Loucy (cell line): Measurements from ENCODE around the gene PRKCE.

ENCODE experiments used
- H2AFZ ChIP-seq: fragments of 200-600 bp; sonication (generic); 2 replicates; pipeline ENCODE4 v1.6.0; 2016; ENCODE audit warnings: antibody characterized with exemption, mild to moderate bottlenecking, low read length, moderate library complexity
- H3F3A ChIP-seq: fragments of 200-600 bp; 2 replicates; pipeline ENCODE4 v1.6.0; 2016; ENCODE audit warnings: antibody characterized with exemption, low read depth, mild to moderate bottlenecking
- H3K27me3 ChIP-seq: fragments of 200-600 bp; sonication (generic); 2 replicates; pipeline ENCODE4 v1.6.1; 2014; ENCODE audit warnings: low read length, mild to moderate bottlenecking; ENCODE audit not compliant: insufficient read depth, poor library complexity, severe bottlenecking
- H3K36me3 ChIP-seq: fragments of 200-600 bp; sonication (generic); 2 replicates; pipeline ENCODE4 v1.6.1; 2016; ENCODE audit warnings: low read length; ENCODE audit not compliant: insufficient read depth
- H3K4me1 ChIP-seq: fragments of 200-600 bp; sonication (generic); 2 replicates; pipeline ENCODE4 v1.5.1; 2014; ENCODE audit warnings: low read length, mild to moderate bottlenecking; ENCODE audit not compliant: insufficient read depth, poor library complexity, severe bottlenecking
- H3K4me2 ChIP-seq: fragments of 200-600 bp; sonication (generic); 2 replicates; pipeline ENCODE4 v1.6.0; 2014; ENCODE audit warnings: antibody characterized with exemption, low read length, low read depth, mild to moderate bottlenecking; ENCODE audit not compliant: poor library complexity, severe bottlenecking
- H3K4me3 ChIP-seq: fragments of 200-600 bp; sonication (generic); 2 replicates; pipeline ENCODE4 v1.5.1; 2014; ENCODE audit warnings: low read length, mild to moderate bottlenecking, mixed read lengths; ENCODE audit not compliant: poor library complexity, severe bottlenecking
- H3K79me2 ChIP-seq: fragments of 200-600 bp; sonication (generic); 2 replicates; pipeline ENCODE4 v1.6.1; 2014; ENCODE audit warnings: low read length; ENCODE audit not compliant: insufficient read depth
- H3K9ac ChIP-seq: fragments of 200-600 bp; sonication (generic); 2 replicates; pipeline ENCODE4 v1.6.0; 2014; ENCODE audit warnings: mild to moderate bottlenecking, low read depth, low read length, moderate library complexity; ENCODE audit not compliant: poor library complexity, severe bottlenecking
- H3K9me2 ChIP-seq: fragments of 200-600 bp; sonication (generic); replicated peaks from 2 replicates; pipeline ENCODE4 v1.6.1; 2016; ENCODE audit warnings: low read depth, low read length, mixed read lengths
- H3K9me3 ChIP-seq: fragments of 200-600 bp; sonication (generic); 2 replicates; pipeline ENCODE4 v1.6.1; 2014; ENCODE audit warnings: mild to moderate bottlenecking, antibody characterized with exemption, low read length, low read depth; ENCODE audit not compliant: insufficient read depth
- H4K20me1 ChIP-seq: fragments of 200-600 bp; sonication (generic); 2 replicates; pipeline ENCODE4 v1.6.0; 2014; ENCODE audit warnings: antibody characterized with exemption, low read length, mild to moderate bottlenecking; ENCODE audit not compliant: insufficient read depth, poor library complexity, severe bottlenecking
- EZH2phosphoT487 ChIP-seq: fragments of 200-600 bp; IDR thresholded peaks from 2 replicates; pipeline ENCODE4 v1.6.1; 2018; ENCODE audit warnings: antibody characterized with exemption, mild to moderate bottlenecking, moderate library complexity, borderline replicate concordance
- TF ChIP-seq, protein P1 (sequence below): fragments of 200-600 bp; sonication (generic); conservative IDR thresholded peaks from 2 replicates; pipeline ENCODE4 v1.5.1; 2014; ENCODE audit warnings: mild to moderate bottlenecking, antibody characterized with exemption, low read length

The PRKCE gene

DNA sequence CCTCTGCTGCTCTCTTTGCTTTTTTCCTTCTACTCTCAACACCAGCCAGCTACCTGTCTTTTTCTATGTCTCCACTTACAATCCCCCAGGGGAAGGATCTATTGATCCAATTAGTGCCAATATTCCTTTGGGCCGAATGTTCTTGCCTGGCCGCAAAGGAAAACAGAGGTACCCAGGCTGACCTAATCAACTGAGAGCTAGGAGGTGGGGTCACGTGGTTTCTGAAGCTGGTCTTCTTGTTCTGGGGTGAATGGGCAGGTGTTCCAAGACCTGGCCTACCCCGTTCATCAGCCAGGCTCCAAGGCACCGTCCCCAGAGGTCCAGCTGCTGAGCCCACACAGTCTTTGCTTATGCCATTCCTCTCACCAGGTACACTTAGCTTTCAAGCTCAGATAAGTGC, 580.2 kb downstream of the PRKCE start:
- Histone ChIP-seq H3K9me3 (no peaks in the 10 kb centered on the region), H3K4me1 (peaks cover 27% of the 10 kb centered on the region), H3K79me2 (no peaks in the 10 kb centered on the region), H3K36me3 (no peaks in the 10 kb centered on the region), H3F3A (no peaks in the 10 kb centered on the region), H3K9me2 (no peaks in the 10 kb centered on the region), H3K4me2 (no peak overlapping the region), H4K20me1 (no peaks in the 10 kb centered on the region), H3K9ac (no peak overlapping the region), H3K27me3 (no peaks in the 10 kb centered on the region), H2AFZ (no peak overlapping the region), H3K4me3 (no peak overlapping the region)
- TF ChIP-seq, protein P1, sequence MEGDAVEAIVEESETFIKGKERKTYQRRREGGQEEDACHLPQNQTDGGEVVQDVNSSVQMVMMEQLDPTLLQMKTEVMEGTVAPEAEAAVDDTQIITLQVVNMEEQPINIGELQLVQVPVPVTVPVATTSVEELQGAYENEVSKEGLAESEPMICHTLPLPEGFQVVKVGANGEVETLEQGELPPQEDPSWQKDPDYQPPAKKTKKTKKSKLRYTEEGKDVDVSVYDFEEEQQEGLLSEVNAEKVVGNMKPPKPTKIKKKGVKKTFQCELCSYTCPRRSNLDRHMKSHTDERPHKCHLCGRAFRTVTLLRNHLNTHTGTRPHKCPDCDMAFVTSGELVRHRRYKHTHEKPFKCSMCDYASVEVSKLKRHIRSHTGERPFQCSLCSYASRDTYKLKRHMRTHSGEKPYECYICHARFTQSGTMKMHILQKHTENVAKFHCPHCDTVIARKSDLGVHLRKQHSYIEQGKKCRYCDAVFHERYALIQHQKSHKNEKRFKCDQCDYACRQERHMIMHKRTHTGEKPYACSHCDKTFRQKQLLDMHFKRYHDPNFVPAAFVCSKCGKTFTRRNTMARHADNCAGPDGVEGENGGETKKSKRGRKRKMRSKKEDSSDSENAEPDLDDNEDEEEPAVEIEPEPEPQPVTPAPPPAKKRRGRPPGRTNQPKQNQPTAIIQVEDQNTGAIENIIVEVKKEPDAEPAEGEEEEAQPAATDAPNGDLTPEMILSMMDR: no peak
- TF ChIP-seq EZH2phosphoT487: no peak

DNA sequence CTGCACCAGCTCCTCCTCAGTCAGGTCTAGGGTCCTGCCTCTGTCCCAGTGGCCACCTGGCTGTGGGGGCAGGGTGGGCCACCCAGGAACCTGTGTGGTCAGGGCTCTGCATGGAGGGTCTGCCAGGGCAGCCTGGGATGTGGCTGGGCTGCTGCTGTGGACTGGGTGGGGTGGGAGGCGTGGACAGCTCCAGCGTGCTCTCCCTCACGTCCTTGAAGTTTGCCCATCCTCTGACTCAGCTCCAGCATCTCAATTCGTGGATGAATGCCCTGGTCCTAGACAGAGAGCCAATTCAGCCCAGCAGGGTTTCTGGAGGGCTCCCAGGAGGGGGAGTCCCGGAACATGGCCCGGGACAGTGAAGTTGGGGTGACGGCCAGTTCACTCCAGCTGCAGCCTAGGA, 581.4 kb downstream of the PRKCE start:
- no peaks in the 10 kb centered on the region for H3K27me3 ChIP-seq
- no peaks in the 10 kb centered on the region for H4K20me1 ChIP-seq
- no peak for TF ChIP-seq EZH2phosphoT487
- TF ChIP-seq, protein P1: no peak
- H2AFZ ChIP-seq: no peak overlapping the region
- no peaks in the 10 kb centered on the region for H3K9me3 ChIP-seq
- no peaks in the 10 kb centered on the region for H3K79me2 ChIP-seq
- H3K4me2 ChIP-seq: no peak overlapping the region
- peaks cover 36% of the 10 kb centered on the region for H3K4me1 ChIP-seq
- H3K36me3 ChIP-seq: no peaks in the 10 kb centered on the region
- H3K9me2 ChIP-seq: no peaks in the 10 kb centered on the region
- H3K4me3 ChIP-seq: no peak overlapping the region
- no peak overlapping the region for H3K9ac ChIP-seq
- no peaks in the 10 kb centered on the region for H3F3A ChIP-seq

DNA sequence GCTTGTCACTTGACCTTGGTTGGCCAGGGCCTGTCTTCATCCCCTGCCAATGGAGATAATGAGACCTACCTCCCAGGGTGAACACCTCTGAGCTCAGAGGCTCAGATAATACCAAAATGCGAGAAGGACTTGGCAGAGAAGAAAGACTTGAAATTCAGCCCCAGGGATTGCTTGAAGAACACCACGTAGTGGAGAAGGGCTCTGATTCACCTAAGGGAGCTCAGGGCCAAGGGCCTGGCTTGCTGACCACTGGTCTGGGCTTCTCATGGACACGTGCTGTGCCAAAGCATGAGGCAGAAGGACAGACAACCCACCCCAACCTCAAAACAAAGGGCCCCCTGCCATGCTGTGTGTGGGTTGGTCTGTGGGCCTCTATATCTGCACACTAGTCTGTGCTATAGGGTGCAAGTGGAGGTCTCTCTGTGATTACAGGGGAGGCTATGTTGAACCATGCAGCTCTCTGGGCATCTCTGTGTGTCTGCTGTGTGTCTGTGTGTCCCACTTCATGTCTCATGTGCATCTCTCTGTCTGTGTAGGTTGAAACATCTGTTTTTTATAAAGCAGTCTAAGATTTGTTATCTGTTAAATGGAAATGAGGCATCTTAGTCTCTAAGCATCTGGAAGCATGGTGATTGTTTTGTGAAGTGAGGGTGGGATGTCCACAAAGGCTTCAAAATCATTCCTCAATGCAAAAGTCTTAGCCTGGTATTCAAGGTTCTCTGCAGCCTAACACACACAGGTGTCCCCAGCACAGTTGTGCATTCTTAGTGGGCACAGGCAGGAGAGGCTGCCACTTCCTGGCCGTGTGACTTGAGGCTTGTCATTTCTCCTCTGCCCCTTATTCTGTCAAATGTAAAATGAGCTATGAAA, 584.8 kb downstream of the PRKCE start:
- Histone ChIP-seq H3K9me2 (no peaks in the 10 kb centered on the region), H3K79me2 (no peaks in the 10 kb centered on the region), H3K36me3 (no peaks in the 10 kb centered on the region), H3K4me1 (peaks cover 34% of the 10 kb centered on the region), H3F3A (no peaks in the 10 kb centered on the region), H3K9ac (no peak overlapping the region), H2AFZ (peak overlapping the region; percentile 66), H3K27me3 (no peaks in the 10 kb centered on the region), H3K4me3 (no peak overlapping the region), H4K20me1 (no peaks in the 10 kb centered on the region), H3K9me3 (no peaks in the 10 kb centered on the region), H3K4me2 (peak overlapping the region; percentile 51)
- TF ChIP-seq, protein P1: no peak
- TF ChIP-seq EZH2phosphoT487: no peak
